ENCODE results near the gene TSTD2.

DNA sequence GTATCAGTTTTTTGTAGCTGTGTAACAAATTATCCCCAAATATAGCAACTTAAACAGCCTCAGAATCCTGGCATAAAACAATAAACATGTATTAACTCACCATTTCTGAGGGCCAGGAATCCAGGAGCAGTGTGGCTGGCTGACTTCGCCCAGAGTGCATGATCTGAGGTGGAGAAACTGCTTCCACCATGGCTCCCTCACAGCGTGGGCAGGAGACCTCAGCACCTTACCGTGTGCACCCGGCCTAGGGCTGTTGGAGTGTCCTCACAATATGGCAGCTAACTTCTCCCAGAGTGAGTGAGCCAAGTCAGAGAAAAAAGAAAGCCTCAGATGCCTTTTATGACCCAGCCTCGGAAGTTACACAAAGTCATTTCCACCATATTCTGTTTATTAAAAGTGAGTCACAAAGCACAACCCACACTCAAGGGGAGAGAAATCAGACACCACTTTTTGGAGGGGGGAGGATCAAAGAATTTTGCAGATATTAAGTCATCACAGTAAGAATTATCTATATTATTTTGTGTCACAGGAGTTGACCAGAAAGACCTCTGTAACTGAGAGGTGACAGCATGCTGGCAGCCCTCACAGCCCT lies 59.6 kb downstream of the TSTD2 start:
- TF ChIP-seq, protein P1, sequence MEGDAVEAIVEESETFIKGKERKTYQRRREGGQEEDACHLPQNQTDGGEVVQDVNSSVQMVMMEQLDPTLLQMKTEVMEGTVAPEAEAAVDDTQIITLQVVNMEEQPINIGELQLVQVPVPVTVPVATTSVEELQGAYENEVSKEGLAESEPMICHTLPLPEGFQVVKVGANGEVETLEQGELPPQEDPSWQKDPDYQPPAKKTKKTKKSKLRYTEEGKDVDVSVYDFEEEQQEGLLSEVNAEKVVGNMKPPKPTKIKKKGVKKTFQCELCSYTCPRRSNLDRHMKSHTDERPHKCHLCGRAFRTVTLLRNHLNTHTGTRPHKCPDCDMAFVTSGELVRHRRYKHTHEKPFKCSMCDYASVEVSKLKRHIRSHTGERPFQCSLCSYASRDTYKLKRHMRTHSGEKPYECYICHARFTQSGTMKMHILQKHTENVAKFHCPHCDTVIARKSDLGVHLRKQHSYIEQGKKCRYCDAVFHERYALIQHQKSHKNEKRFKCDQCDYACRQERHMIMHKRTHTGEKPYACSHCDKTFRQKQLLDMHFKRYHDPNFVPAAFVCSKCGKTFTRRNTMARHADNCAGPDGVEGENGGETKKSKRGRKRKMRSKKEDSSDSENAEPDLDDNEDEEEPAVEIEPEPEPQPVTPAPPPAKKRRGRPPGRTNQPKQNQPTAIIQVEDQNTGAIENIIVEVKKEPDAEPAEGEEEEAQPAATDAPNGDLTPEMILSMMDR (conservative IDR thresholded peaks at IDR 0.05 in 1 of 2, IDR thresholded peaks at IDR 0.05 in 1 of 2; ENCODE audit: extremely low read depth in 1 of 2, insufficient read depth in 1 of 2, low read depth in 1 of 2, low read length in 2 of 2) = no peak
- no peak for TF ChIP-seq EZH2 (IDR thresholded peaks at IDR 0.05; ENCODE audit: borderline replicate concordance, low read length)

Data from mammary epithelial cell (primary cell).